A673 (cell line): ENCODE measurements around the gene PHEX. TPM values are rescaled to one million over a fixed set of nuclear protein-coding genes. Genes with fewer than 3 reads are reported as not detected.

Experiments
- BruUV-seq: library from RNA; stranded (reverse); fragments of 400-500 nt; replicated peaks from 2 replicates; lab custom pipeline; 2021; lab: Mats Ljungman, UMichigan
- CTCF ChIA-PET: fragments of 300-600 bp; sonication (Branson Sonifier 250); formaldehyde crosslinking; loops from one replicate; lab custom pipeline; 2022; ENCODE audit warnings: antibody characterized with exemption; lab: Charles Lee
- POLR2A ChIA-PET: fragments of 300-600 bp; sonication (Branson Sonifier 250); formaldehyde crosslinking; loops from one replicate; lab custom pipeline; 2022; ENCODE audit warnings: antibody characterized with exemption; ENCODE audit not compliant: low non-redundant PET; lab: Charles Lee
- DNase-seq: peaks from one replicate; pipeline ENCODE4 v3.0.0-alpha.2; 2015; ENCODE audit warnings: low spot score
- H3K27ac ChIP-seq: fragments of 200-600 bp; sonication (generic); 2 replicates; pipeline ENCODE4 v1.5.1; 2016; ENCODE audit warnings: mixed run types, low read depth, mild to moderate bottlenecking, mixed read lengths, antibody characterized with exemption, low read length; ENCODE audit not compliant: poor library complexity, severe bottlenecking
- H3K27me3 ChIP-seq: fragments of 200-600 bp; sonication (generic); replicated peaks from 2 replicates; pipeline ENCODE4 v1.6.1; 2017; ENCODE audit warnings: mixed run types, low read depth, mild to moderate bottlenecking, mixed read lengths, antibody characterized with exemption, low read length; ENCODE audit not compliant: insufficient read depth, poor library complexity
- H3K36me3 ChIP-seq: fragments of 200-600 bp; sonication (generic); 2 replicates; pipeline ENCODE4 v1.6.1; 2016; ENCODE audit warnings: mixed run types, mild to moderate bottlenecking, mixed read lengths, antibody characterized with exemption, low read length; ENCODE audit not compliant: insufficient read depth, poor library complexity, severe bottlenecking
- H3K4me1 ChIP-seq: fragments of 200-600 bp; sonication (generic); 2 replicates; pipeline ENCODE4 v1.6.1; 2017; ENCODE audit warnings: mixed run types, mild to moderate bottlenecking, mixed read lengths, antibody characterized with exemption, low read length; ENCODE audit not compliant: insufficient read depth, poor library complexity, severe bottlenecking
- H3K4me3 ChIP-seq: fragments of 200-600 bp; sonication (generic); 2 replicates; pipeline ENCODE4 v1.5.1; 2016; ENCODE audit warnings: low read depth, mixed run types, mild to moderate bottlenecking, mixed read lengths, low read length; ENCODE audit not compliant: poor library complexity, severe bottlenecking
- H3K9me3 ChIP-seq: fragments of 200-600 bp; sonication (generic); 2 replicates; pipeline ENCODE4 v1.6.1; 2016; ENCODE audit warnings: mixed run types, low read depth, mild to moderate bottlenecking, mixed read lengths, antibody characterized with exemption, low read length; ENCODE audit not compliant: poor library complexity, severe bottlenecking
- CTCF ChIP-seq: fragments of 300-800, 200-600 bp; sonication (generic); conservative IDR thresholded peaks from 2 replicates; pipeline ENCODE4 v1.5.1; 2017; ENCODE audit warnings: low read depth, mild to moderate bottlenecking, antibody characterized with exemption, low read length, moderate library complexity, mixed read lengths
- EZH2 ChIP-seq: fragments of 200-600 bp; sonication (generic); IDR thresholded peaks from 2 replicates; pipeline ENCODE4 v1.6.1; 2017; ENCODE audit warnings: borderline replicate concordance, low read depth, mild to moderate bottlenecking, mixed read lengths, antibody characterized with exemption, low read length; ENCODE audit not compliant: poor library complexity, severe bottlenecking
- intact Hi-C: fragments of 100-400 bp; cut with micrococcal nuclease; formaldehyde crosslinking; loops from one replicate; pipeline ENCODE4 v1.10.0; 2022; ENCODE audit not compliant: unreplicated experiment
- total RNA-seq: library from RNA; stranded (reverse); gene quantifications from 2 replicates; pipeline ENCODE4 v1.2.3, GENCODE V29; 2021

PHEX gene
- total RNA-seq, 1 experiment from 2014 or later = 0.43 TPM

- H3K4me3 ChIP-seq = no peak overlapping the region
- no peaks in the 10 kb centered on the region for H3K27me3 ChIP-seq
- ChIA-PET POLR2A (no interaction called here), CTCF (no interaction called here)
- BruUV-seq = no TSS peak
- DNase-seq = no peak
- H3K27ac ChIP-seq = no peak overlapping the region
- intact Hi-C loops = no loop called here
- H3K4me1 ChIP-seq = no peaks in the 10 kb centered on the region
- TF ChIP-seq CTCF (no peak), EZH2 (no peak)
- no peaks in the 10 kb centered on the region for H3K9me3 ChIP-seq
- no peaks in the 10 kb centered on the region for H3K36me3 ChIP-seq
These were observed 5.9 kb downstream of the PHEX start for GRCh38 chrX:22037911-22038537.

DNA sequence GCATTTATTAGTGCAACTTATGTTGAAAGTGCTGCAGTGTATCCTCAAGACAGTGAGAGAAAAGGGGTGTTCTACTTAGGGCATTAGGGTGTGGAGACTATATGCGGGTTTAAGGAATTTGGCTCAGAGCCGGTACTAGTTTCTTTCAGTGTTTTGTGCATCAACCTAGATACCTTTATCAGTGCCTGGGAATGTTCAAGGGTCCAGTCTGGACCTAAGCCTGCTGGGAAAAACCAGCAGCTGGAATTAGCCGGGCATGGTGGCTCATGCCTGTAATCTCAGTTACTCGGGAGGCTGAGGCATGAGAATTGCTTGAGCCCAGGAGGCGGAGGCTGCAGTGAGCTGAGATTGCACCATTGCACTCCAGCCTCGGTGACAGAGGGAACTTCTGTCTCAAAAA lies 7.4 kb downstream of the PHEX start:
- POLR2A ChIA-PET = no interaction called here
- CTCF ChIA-PET = no interaction called here
- Histone ChIP-seq H3K36me3 (no peaks in the 10 kb centered on the region), H3K9me3 (no peaks in the 10 kb centered on the region), H3K4me1 (no peaks in the 10 kb centered on the region), H3K27me3 (no peaks in the 10 kb centered on the region), H3K4me3 (no peak overlapping the region), H3K27ac (no peak overlapping the region)
- no peak for DNase-seq
- BruUV-seq = no TSS peak
- no peak for TF ChIP-seq EZH2
- no peak for TF ChIP-seq CTCF
- intact Hi-C loops = no loop called here

DNA sequence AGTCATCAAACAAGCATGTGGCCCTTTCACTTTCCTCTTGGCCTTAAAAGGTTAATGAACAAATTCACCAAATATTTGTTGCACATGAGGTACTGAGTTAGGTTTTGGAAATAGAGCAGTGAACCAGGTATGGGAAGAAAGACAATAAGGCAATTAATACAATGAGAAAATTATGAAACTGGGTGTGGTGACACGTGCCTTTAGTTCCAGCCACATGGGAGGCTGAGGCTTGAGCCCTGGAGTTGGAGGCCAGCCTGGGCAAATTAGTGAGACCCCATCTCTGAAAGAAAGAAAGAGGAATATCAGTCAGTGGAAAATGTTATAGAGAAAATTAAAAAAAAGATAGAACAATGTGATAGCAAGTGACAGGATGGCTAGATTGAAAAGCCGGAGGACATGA lies 8.1 kb downstream of the PHEX start:
- BruUV-seq = no TSS peak
- ChIA-PET CTCF (no interaction called here), POLR2A (no interaction called here)
- H3K9me3 ChIP-seq = no peaks in the 10 kb centered on the region
- no peaks in the 10 kb centered on the region for H3K36me3 ChIP-seq
- no peak for TF ChIP-seq EZH2
- no peak for TF ChIP-seq CTCF
- H3K4me3 ChIP-seq = no peak overlapping the region
- no peak for DNase-seq
- H3K27ac ChIP-seq = no peak overlapping the region
- intact Hi-C loops = no loop called here
- H3K27me3 ChIP-seq = no peaks in the 10 kb centered on the region
- H3K4me1 ChIP-seq = no peaks in the 10 kb centered on the region
